Urothelium cell line (cell line): ENCODE data around the gene DACT3.
A peak's percentile ranks its signal among the peaks of the same experiment; 100 is the strongest.

Source experiments
- DNase-seq: peaks from one replicate; pipeline ENCODE4 v3.0.0; 2011; ENCODE audit warnings: low spot score, mixed read lengths
- FAIRE-seq: peaks from 2 replicates; lab custom pipeline; 2011; peaks lifted over from hg19 to GRCh38; lab: Jason Lieb, UNC

DACT3 gene

GRCh38 chr19:46670813-46671212 is 9.8 kb upstream of the DACT3 start:
- FAIRE-seq: no peak
- no peak for DNase-seq

- FAIRE-seq (no peak), DNase-seq (no peak)
Observed at GRCh38 chr19:46668662-46669061, 7.7 kb upstream of the DACT3 start.

- no peak for FAIRE-seq
- no peak for DNase-seq
Observed at GRCh38 chr19:46665072-46665471, 4.1 kb upstream of the DACT3 start.

- FAIRE-seq (no peak), DNase-seq (peak; percentile 83)
Observed at GRCh38 chr19:46661735-46662592, 982 bp upstream of the DACT3 start.

- FAIRE-seq (peak; percentile 5), DNase-seq (no peak)
Observed at GRCh38 chr19:46660551-46661019, 397 bp downstream of the DACT3 start.

GRCh38 chr19:46660008-46660517 is 919 bp downstream of the DACT3 start:
- DNase-seq (peak; percentile 40), FAIRE-seq (no peak)

- peak; percentile 48 for DNase-seq
- no peak for FAIRE-seq
Observed at GRCh38 chr19:46659151-46660007, 1.6 kb downstream of the DACT3 start.

GRCh38 chr19:46656541-46656940 is 4.4 kb downstream of the DACT3 start:
- DNase-seq (no peak), FAIRE-seq (no peak)

- FAIRE-seq (no peak), DNase-seq (no peak)
Observed at GRCh38 chr19:46654621-46655152, 6.3 kb downstream of the DACT3 start.

- no peak for FAIRE-seq
- no peak for DNase-seq
Observed at GRCh38 chr19:46650445-46650844, 10.5 kb downstream of the DACT3 start.

GRCh38 chr19:46648961-46649960 is 11.7 kb downstream of the DACT3 start:
- FAIRE-seq (no peak), DNase-seq (no peak)

GRCh38 chr19:46648060-46648960 is 12.7 kb downstream of the DACT3 start:
- FAIRE-seq (no peak), DNase-seq (no peak)

- DNase-seq (no peak), FAIRE-seq (no peak)
Observed at GRCh38 chr19:46646402-46646801, 14.6 kb downstream of the DACT3 start.

- no peak for FAIRE-seq
Observed at GRCh38 chr19:46644720-46645119, 16.3 kb downstream of the DACT3 start.

GRCh38 chr19:46640656-46641055 is 20.3 kb downstream of the DACT3 start:
- no peak for FAIRE-seq
- no peak for DNase-seq

More at GRCh38 chr19:46644720-46645119, 16.3 kb downstream of the DACT3 start:
- no peak for DNase-seq

- no peak for FAIRE-seq
- DNase-seq: peak; percentile 69
Observed at GRCh38 chr19:46639358-46640182, 21.4 kb downstream of the DACT3 start.

- DNase-seq: no peak
- peak; percentile 48 for FAIRE-seq
Observed at GRCh38 chr19:46637224-46637623, 23.8 kb downstream of the DACT3 start.
